HCT116 (cell line): ENCODE results near the gene RAB3B. TPM values are rescaled to one million over a fixed set of nuclear protein-coding genes. Genes with fewer than 3 reads are reported as not detected.

ENCODE experiments used
- ATAC-seq: fragments of 200-7000 bp; cut with Tn5 transposase; 2 replicates; pipeline ENCODE4 v1.9.1; 2020; ENCODE audit warnings: mild to moderate bottlenecking, moderate library complexity
- BruUV-seq: library from RNA; stranded (reverse); fragments of 400-500 nt; replicated peaks from 2 replicates; lab custom pipeline; 2021; lab: Mats Ljungman, UMichigan
- CTCF ChIA-PET: fragments of 300-600 bp; sonication (Branson Sonifier 250); formaldehyde crosslinking; loops from one replicate; lab custom pipeline; 2021; ENCODE audit warnings: antibody characterized with exemption; lab: Charles Lee
- POLR2A ChIA-PET: fragments of 300-600, 350-600 bp; sonication (Branson Sonifier 250); formaldehyde crosslinking; loops from one replicate; lab custom pipeline; 2021; ENCODE audit warnings: antibody characterized with exemption; lab: Charles Lee
- RAD21 ChIA-PET, 2 experiments: fragments of 300-600 bp; sonication (Branson Sonifier 250); formaldehyde crosslinking; loops; one replicate each; lab custom pipeline; 2023; ENCODE audit warnings: low total read pairs in 2 of 2; ENCODE audit not compliant: uncharacterized antibody in 2 of 2, unreplicated experiment in 2 of 2, low non-redundant PET in 1 of 2; lab: Charles Lee
- DNase-seq: peaks from one replicate; pipeline ENCODE4 v3.0.0-alpha.2; 2010; ENCODE audit warnings: low read depth, low spot score
- H2AFZ ChIP-seq: fragments of 200-600 bp; shearing (Covaris generic), sonication (generic); 2 replicates; pipeline ENCODE4 v1.6.1; 2017; ENCODE audit warnings: low read depth, mixed run types, mixed read lengths, antibody characterized with exemption, low read length; ENCODE audit not compliant: poor library complexity, severe bottlenecking
- H3K27ac ChIP-seq: 2 replicates; pipeline ENCODE4 v1.5.1; 2012; ENCODE audit warnings: low read depth, low read length
- H3K27me3 ChIP-seq: fragments of 200-600 bp; sonication (generic); 2 replicates; pipeline ENCODE4 v1.6.1; 2016; ENCODE audit warnings: mixed run types, low read length, mixed read lengths; ENCODE audit not compliant: insufficient read depth
- H3K36me3 ChIP-seq, 2 experiments: fragments of 200-500 bp in 1 of 2; fragments of 200-600 bp in 1 of 2; sonication (Bioruptor generic) in 1 of 2; sonication (generic) in 1 of 2; 2 replicates each; pipeline versions ENCODE4 v1.5.1 to v1.6.1; 2014 to 2016; ENCODE audit warnings: low read length in 2 of 2, inconsistent platforms in 1 of 2, mixed read lengths in 1 of 2, mixed run types in 1 of 2; ENCODE audit not compliant: insufficient read depth in 2 of 2, control insufficient read depth in 1 of 2
- H3K4me1 ChIP-seq, 2 experiments: fragments of 200-600 bp in 1 of 2; sonication (generic) in 1 of 2; 2 replicates each; pipeline versions ENCODE4 v1.5.1 to v1.6.1; 2012 to 2017; ENCODE audit warnings: low read length in 2 of 2, inconsistent platforms in 1 of 2, mild to moderate bottlenecking in 1 of 2, mixed read lengths in 1 of 2, mixed run types in 1 of 2, moderate library complexity in 1 of 2; ENCODE audit not compliant: insufficient read depth in 2 of 2, control insufficient read depth in 1 of 2
- H3K4me2 ChIP-seq: fragments of 200-600 bp; sonication (generic); 2 replicates; pipeline ENCODE4 v1.6.1; 2017; ENCODE audit warnings: mixed run types, low read length, mixed read lengths
- H3K4me3 ChIP-seq, 2 experiments: fragments of 200-600 bp in 1 of 2; sonication (generic) in 1 of 2; replicated peaks in 1 of 2; 2 replicates each; pipeline ENCODE4 v1.5.1; 2011 to 2016; ENCODE audit warnings: low read length in 2 of 2, control low read depth in 1 of 2, low read depth in 1 of 2, mild to moderate bottlenecking in 1 of 2, mixed read lengths in 1 of 2, mixed run types in 1 of 2
- H3K79me2 ChIP-seq: fragments of 200-600 bp; sonication (generic); 2 replicates; pipeline ENCODE4 v1.6.1; 2017; ENCODE audit warnings: mild to moderate bottlenecking, mixed run types, low read length, moderate library complexity, mixed read lengths; ENCODE audit not compliant: insufficient read depth
- H3K9ac ChIP-seq: fragments of 200-600 bp; sonication (generic); 2 replicates; pipeline ENCODE4 v1.6.1; 2016; ENCODE audit warnings: low read length, mixed read lengths
- H3K9me2 ChIP-seq: fragments of 200-600 bp; sonication (generic), shearing (Covaris generic); 2 replicates; pipeline ENCODE4 v1.6.1; 2017; ENCODE audit warnings: mixed run types, mild to moderate bottlenecking, moderate library complexity; ENCODE audit not compliant: insufficient read depth
- H3K9me3 ChIP-seq, 2 experiments: fragments of 200-500 bp in 1 of 2; fragments of 200-600 bp in 1 of 2; sonication (Bioruptor generic) in 1 of 2; sonication (generic) in 1 of 2; 2 replicates each; pipeline ENCODE4 v1.6.1; 2014 to 2017; ENCODE audit warnings: low read length in 2 of 2, mixed read lengths in 2 of 2, inconsistent platforms in 1 of 2, low read depth in 1 of 2, mild to moderate bottlenecking in 1 of 2, mixed run types in 1 of 2, moderate library complexity in 1 of 2; ENCODE audit not compliant: control insufficient read depth in 1 of 2, insufficient read depth in 1 of 2
- H4K20me1 ChIP-seq: fragments of 200-600 bp; sonication (generic), shearing (Covaris generic); 2 replicates; pipeline ENCODE4 v1.6.1; 2017; ENCODE audit warnings: mixed run types, mild to moderate bottlenecking, moderate library complexity; ENCODE audit not compliant: insufficient read depth
- CEBPB ChIP-seq: IDR thresholded peaks from 2 replicates; pipeline ENCODE4 v1.6.1; 2012; ENCODE audit warnings: low read depth
- EZH2phosphoT487 ChIP-seq: fragments of 200-600 bp; IDR thresholded peaks from 2 replicates; pipeline ENCODE4 v1.6.1; 2018; ENCODE audit warnings: antibody characterized with exemption, borderline replicate concordance
- JUND ChIP-seq: IDR thresholded peaks from 2 replicates; pipeline ENCODE4 v1.6.1; 2012
- POLR2A ChIP-seq: IDR thresholded peaks from 2 replicates; pipeline ENCODE4 v1.7.0; 2011; ENCODE audit warnings: borderline replicate concordance; ENCODE audit not compliant: insufficient read depth, insufficient read length; ENCODE audit errors: extremely low read depth
- POLR2AphosphoS5 ChIP-seq: IDR thresholded peaks from 2 replicates; pipeline ENCODE4 v1.6.1; 2011; ENCODE audit warnings: mild to moderate bottlenecking, low read depth, low read length, moderate library complexity
- SIN3A ChIP-seq: IDR thresholded peaks from 2 replicates; pipeline ENCODE4 v1.6.1; 2012; ENCODE audit warnings: low read depth
- SP1 ChIP-seq: IDR thresholded peaks from 2 replicates; pipeline ENCODE4 v1.6.1; 2012; ENCODE audit warnings: low read depth
- SRF ChIP-seq: IDR thresholded peaks from 2 replicates; pipeline ENCODE4 v1.6.1; 2012; ENCODE audit warnings: low read depth
- ZFX ChIP-seq: fragments of 450-650 bp; IDR thresholded peaks from 2 replicates; pipeline ENCODE4 v1.6.1; 2017
- ZNF274 ChIP-seq: fragments of 200-500 bp; sonication (Bioruptor generic); IDR thresholded peaks from 2 replicates; pipeline ENCODE4 v1.6.1; 2014; ENCODE audit warnings: mild to moderate bottlenecking, low read depth, low read length, inconsistent platforms
- intact Hi-C: fragments of 100-400 bp; cut with micrococcal nuclease; formaldehyde crosslinking; loops from 2 replicates; pipeline ENCODE4 v1.10.0; 2022
- total RNA-seq: library from RNA; stranded (reverse); gene quantifications from one replicate; pipeline ENCODE4 v1.2.1, GENCODE V29; 2021; ENCODE audit not compliant: unreplicated experiment

Gene RAB3B
- total RNA-seq, 1 experiment from 2014 or later = 15.1 TPM

GRCh38 chr1:51949014-51949702 is 41.3 kb downstream of the RAB3B start:
- DNase-seq = no peak
- Histone ChIP-seq H4K20me1 (no peaks in the 10 kb centered on the region), H3K4me3 (no peak overlapping the region), H3K79me2 (no peaks in the 10 kb centered on the region), H3K9me3 (no peaks in the 10 kb centered on the region; a peak in 1 of 4 replicates), H3K9me2 (no peaks in the 10 kb centered on the region), H2AFZ (no peak overlapping the region), H3K36me3 (no peaks in the 10 kb centered on the region), H3K4me2 (no peak overlapping the region), H3K27ac (no peak overlapping the region), H3K27me3 (no peaks in the 10 kb centered on the region), H3K9ac (no peak overlapping the region), H3K4me1 (peaks cover 0 to 6% of the 10 kb centered on the region in 2 experiments; a peak in 1 of 4 replicates)
- ChIA-PET POLR2A (no interaction called here), RAD21 (no interaction called here), CTCF (no interaction called here)
- intact Hi-C loops = no loop called here
- BruUV-seq = no TSS peak
- no peak for TF ChIP-seq SP1
- no peak for TF ChIP-seq ZNF274
- no peak for TF ChIP-seq SRF
- no peak for TF ChIP-seq POLR2A
- no peak for ATAC-seq

- intact Hi-C loops = no loop called here
- Histone ChIP-seq H2AFZ (no peak overlapping the region), H3K4me1 (peaks cover 0 to 6% of the 10 kb centered on the region in 2 experiments; a peak in 1 of 4 replicates)
These were observed 42.0 kb downstream of the RAB3B start for GRCh38 chr1:51948491-51948915.

More at GRCh38 chr1:51948491-51948915, 42.0 kb downstream of the RAB3B start:
- H3K79me2 ChIP-seq = no peaks in the 10 kb centered on the region
- no peaks in the 10 kb centered on the region for H4K20me1 ChIP-seq
- no peak for TF ChIP-seq CEBPB
- no peak for TF ChIP-seq EZH2phosphoT487
- no peak for TF ChIP-seq ZFX
- no peak for TF ChIP-seq JUND
- no peak for TF ChIP-seq POLR2AphosphoS5
- no peak for TF ChIP-seq ZNF274
- TF ChIP-seq SIN3A = no peak
- H3K27ac ChIP-seq = no peak overlapping the region
- H3K9me3 ChIP-seq = no peaks in the 10 kb centered on the region; a peak in 1 of 4 replicates
- ChIA-PET RAD21 (no interaction called here), POLR2A (no interaction called here), CTCF (no interaction called here)
- BruUV-seq = no TSS peak
- no peaks in the 10 kb centered on the region for H3K36me3 ChIP-seq
- no peak overlapping the region for H3K4me2 ChIP-seq
- no peak overlapping the region for H3K4me3 ChIP-seq
- H3K9me2 ChIP-seq = no peaks in the 10 kb centered on the region
- no peak overlapping the region for H3K9ac ChIP-seq
- ATAC-seq (no peak), DNase-seq (no peak)
- no peaks in the 10 kb centered on the region for H3K27me3 ChIP-seq
